ENCODE results near the gene CMTM6.

GRCh38 chr3:32542807-32543206, 40.2 kb upstream of the CMTM6 start:
- TF ChIP-seq, protein P1, sequence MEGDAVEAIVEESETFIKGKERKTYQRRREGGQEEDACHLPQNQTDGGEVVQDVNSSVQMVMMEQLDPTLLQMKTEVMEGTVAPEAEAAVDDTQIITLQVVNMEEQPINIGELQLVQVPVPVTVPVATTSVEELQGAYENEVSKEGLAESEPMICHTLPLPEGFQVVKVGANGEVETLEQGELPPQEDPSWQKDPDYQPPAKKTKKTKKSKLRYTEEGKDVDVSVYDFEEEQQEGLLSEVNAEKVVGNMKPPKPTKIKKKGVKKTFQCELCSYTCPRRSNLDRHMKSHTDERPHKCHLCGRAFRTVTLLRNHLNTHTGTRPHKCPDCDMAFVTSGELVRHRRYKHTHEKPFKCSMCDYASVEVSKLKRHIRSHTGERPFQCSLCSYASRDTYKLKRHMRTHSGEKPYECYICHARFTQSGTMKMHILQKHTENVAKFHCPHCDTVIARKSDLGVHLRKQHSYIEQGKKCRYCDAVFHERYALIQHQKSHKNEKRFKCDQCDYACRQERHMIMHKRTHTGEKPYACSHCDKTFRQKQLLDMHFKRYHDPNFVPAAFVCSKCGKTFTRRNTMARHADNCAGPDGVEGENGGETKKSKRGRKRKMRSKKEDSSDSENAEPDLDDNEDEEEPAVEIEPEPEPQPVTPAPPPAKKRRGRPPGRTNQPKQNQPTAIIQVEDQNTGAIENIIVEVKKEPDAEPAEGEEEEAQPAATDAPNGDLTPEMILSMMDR (IDR thresholded peaks at IDR 0.05; ENCODE audit: low read length) = no peak
- TF ChIP-seq EZH2phosphoT487 (IDR thresholded peaks at IDR 0.05; ENCODE audit: low read length) = no peak
- no peak for TF ChIP-seq EZH2 (optimal IDR thresholded peaks at IDR 0.05; ENCODE audit: low read depth, low read length)
